ENCODE measurements around the gene KDSR.
"Not testable (repeated sequence)": the region's sequence is repeated elsewhere in the genome, so short reads cannot be mapped to it uniquely, and the experiment has no call there.

Gene KDSR

DNA sequence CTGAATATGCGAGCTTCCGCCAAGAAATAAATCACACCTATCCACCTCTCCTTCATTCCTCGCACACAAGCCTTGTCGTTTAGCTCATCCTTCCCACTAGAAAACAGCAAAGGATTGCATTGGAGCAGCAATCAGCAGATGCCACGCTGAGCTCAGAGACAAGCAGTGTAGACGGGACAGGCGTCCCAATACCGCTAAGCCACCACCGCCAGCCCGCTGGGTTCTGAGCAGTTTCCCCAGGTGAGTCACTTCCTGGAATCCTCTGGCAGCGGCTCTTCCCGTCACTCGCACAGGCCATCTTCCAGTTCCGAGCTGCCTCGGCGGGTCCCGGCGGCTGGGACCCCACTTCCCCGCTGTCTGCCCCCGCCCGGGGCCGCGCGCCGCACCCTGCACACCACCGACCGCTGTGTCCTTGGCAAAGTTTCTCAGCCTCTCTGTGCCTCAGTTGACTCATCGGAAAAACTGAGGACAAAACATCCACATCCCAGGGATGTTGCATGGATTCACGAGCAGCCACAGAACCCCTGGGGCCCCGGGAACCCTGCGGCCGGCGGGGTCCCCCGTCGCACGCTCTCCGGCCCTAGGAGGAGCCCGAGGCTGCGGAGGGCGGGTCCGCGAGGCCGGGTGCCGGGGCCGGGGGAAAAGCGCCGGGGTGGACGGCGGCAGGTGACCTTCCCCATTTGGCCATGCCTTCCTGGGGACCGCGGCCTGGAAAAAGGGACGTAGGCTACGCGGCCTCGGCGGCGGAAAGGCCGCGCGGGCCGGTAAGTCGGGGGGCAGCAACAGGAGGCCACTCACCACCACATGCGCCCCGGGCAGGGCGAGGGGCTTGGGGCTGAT, 573 bp downstream of the KDSR start:
- no peak for FAIRE-seq
- peak; percentile 69 for DNase-seq (ENCODE audit: low spot score)

DNA sequence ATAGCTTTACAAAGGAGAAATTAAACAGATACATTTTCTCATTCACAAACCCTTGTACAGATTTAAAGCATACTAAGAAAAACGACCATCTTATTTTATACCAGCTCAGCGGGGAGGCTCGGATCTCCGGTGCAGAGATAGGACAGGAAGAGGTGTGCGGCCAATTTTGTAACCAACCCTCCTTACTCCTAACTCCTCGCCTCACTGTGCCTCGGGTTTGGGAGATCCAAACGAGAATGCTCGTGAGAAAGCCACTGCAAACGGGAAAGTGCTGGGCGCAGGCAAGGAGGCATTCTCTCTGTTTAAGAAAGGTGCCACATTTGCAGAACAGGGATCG, 1.2 kb downstream of the KDSR start:
- FAIRE-seq, result no peak
- DNase-seq (ENCODE audit: low spot score), result no peak

DNA sequence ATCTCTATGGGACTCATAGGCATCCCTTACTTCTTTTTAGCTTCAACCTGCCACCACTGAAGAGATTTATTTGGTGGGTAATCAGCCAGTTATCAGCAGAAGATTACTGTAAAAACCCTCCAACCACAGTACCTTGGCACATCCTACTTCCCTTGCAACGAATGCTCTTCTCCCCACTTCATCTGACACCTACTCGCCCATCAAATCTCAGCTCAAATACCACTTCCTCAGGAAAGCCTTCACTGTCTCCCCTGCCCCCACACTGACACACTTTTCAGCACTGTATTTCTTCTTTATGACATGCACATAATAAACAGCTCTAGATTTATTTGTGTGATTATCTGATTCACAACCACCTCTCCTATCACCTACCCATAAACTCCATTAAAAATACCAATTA, 3.1 kb downstream of the KDSR start:
- FAIRE-seq (no peak), DNase-seq (ENCODE audit: low spot score) (no peak)

DNA sequence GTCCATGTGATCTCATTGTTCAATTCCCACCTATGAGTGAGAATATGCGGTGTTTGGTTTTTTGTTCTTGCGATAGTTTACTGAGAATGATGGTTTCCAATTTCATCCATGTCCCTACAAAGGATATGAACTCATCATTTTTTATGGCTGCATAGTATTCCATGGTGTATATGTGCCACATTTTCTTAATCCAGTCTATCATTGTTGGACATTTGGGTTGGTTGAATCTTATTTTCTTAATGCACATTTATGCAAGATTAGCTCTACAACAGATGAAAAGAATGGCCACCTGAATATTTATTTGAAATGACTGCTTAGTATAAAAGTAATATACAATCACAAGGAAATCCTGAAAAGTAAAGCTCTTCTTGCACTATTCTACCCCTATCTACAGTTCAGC, 3.6 kb downstream of the KDSR start:
- DNase-seq (ENCODE audit: low spot score); FAIRE-seq: not testable (repeated sequence)

DNA sequence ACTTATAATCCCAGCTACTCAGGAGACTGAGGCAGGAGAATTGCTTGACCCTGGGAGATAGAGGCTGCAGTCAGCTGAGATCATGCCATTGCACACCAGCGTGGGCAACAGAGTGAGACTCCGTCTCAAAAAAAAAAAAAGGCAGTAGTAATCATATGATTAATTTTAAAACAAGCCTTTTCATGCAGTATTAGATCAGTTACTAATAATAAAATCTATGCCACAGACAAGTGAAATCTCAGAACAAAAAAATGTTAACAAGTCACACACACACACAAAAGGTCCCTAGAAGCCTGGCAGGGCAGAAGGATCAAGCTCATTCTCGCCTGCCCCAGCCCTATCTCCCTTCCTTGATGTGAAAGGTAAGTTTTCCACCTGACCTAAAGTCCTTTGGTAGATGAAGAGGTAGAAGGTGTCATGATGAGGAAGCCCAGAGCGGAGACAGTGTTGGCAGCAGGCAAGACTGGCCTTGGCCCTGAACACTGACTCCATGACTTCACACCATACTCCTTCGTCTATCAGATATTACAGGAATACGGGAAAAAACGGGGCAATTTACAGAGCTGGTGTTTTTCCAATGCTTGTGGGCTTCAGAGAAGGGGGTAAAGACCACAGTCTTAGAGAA, 10.6 kb downstream of the KDSR start:
- DNase-seq (ENCODE audit: low spot score) (no peak), FAIRE-seq (no peak)

DNA sequence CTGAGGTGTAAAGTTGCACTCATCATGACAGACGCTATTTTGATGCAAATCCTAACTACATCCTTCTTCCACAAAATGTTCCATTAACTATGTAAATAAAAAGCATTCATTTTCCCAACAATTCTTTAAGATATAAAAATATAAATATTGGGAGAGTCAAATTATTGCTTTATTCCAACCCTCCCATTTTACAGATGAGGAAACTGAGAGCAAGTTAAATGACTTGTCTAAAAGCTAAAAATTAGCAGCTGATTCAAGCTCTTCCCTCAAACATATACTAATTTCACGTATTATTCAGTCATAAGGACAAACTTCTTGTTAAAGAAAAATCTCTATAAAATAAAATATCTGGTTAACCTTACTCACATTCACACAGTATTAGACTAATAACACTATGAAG, 16.8 kb downstream of the KDSR start:
- DNase-seq (ENCODE audit: low spot score) (no peak), FAIRE-seq (no peak)

DNA sequence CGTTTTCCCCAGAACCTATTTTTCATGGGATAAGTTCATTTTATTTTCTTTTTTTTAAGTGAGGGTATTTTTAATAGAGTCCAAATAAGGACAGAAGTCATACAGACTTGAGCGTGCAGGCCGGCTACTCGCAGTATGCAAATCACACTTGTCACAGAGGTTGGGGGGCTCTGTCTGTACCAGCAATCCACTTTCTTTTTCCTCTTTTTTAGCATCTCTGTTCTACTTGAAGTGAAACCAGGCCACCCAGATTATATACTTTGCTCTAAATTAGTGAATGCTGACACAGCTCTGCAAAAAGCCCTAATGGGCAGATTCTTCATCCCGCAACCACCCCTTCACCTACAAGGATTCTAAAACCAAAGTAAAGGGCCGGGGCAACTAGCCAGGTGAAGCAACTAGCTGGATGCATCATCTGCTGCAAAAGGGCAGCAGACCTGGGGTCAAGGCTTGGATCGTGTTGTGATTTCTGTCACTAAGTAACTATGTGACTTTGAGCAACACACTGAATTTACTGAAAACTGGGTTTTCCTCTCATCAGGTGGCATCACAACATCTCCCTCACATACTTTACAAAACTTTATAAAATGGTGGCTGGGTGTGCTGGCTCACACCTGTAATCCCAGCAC, 18.4 kb downstream of the KDSR start:
- DNase-seq (ENCODE audit: low spot score), result no peak
- no peak for FAIRE-seq

DNA sequence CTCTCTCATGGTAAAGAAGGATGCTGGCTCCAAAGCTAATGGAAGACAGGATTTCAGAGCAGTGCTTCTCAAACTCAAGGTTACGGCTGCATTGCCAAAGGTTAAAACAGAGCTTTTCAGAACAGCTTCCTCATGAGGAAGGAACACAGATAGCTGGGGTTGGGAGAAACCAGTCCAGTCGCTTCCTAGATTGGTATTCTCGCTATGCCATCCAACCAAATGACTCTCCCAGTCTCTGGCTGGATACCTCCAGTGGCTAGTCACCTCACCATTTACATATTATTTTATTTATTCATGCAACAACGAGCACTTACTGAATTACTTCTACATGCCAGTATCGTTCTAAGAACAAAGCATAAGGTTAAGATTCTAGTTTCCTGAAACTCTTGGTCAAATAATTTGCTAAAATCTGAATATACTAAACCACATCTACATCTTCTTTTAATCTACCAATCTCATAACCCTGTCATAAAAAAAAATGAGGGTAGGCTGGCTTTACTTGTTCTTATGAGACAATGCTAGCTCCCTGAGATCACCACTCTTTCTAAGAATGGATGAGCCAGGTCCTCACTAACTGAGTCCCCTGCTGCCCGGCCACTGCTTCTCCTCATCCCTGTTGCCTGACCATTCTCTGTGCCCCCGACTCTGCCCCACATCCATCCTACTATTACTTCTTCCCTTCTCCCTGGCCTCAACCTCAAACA, 20.4 kb downstream of the KDSR start:
- no peak for DNase-seq (ENCODE audit: low spot score)
- no peak for FAIRE-seq

DNA sequence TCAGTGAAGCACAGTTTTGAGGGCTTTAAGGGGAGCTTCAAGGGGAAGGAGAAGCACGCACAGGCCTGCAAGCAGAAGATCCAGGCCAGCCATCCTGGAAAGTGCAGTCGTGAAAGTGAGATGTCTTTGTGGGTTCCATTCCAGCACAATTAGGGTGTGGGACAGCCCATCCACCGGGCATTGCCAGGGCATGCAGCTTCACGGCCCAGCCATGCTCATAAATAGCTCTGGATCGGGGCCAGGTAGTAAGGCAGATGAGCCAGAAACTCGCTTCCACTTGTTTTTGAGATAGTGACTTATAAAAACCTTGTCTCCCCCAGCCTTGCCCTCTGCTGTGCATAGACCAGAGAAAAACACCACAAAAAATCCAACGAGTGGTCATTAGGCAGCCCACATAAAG, 21.0 kb downstream of the KDSR start:
- no peak for DNase-seq (ENCODE audit: low spot score)
- FAIRE-seq, result no peak

DNA sequence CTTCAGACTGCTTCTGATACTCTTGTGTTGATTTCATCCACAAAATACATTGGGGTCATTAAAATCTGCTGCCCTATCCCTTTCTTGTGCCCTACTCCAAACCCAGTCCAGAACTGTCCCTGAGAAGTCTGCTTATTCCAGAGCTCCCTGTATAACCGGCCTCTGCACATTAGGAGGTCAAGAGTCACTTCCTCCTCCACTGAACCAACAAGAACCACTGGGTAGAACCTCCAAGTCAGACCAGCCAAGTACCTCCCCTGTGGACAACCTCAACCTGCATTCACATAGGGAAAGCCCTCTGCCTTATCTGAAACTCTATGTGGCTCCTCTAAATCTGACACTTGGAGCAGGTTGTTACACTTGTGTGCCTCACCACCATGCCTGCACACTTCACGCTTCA, 22.1 kb downstream of the KDSR start:
- FAIRE-seq, result no peak

DNA sequence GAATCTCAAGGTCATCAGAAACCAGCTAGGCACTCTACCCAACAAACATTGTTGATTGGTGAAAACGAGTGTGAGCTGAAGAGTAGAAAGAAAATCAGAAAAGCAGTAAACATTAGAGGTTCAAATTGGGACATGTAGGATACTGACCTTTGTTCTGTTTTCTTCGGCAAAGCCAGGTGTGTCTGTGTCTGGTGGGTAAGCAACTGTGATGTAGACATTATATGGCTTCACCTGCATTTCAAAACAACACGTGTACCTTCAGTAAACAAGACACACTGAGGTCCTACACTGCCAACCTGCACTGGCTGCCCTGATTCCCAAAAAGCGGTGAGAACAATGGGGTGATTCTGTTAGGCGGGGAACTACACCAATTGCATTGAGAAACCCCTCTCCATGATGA, 22.7 kb downstream of the KDSR start:
- no peak for FAIRE-seq
- no peak for DNase-seq (ENCODE audit: low spot score)

More for the DNA sequence above, 22.1 kb downstream of the KDSR start:
- no peak for DNase-seq (ENCODE audit: low spot score)

DNA sequence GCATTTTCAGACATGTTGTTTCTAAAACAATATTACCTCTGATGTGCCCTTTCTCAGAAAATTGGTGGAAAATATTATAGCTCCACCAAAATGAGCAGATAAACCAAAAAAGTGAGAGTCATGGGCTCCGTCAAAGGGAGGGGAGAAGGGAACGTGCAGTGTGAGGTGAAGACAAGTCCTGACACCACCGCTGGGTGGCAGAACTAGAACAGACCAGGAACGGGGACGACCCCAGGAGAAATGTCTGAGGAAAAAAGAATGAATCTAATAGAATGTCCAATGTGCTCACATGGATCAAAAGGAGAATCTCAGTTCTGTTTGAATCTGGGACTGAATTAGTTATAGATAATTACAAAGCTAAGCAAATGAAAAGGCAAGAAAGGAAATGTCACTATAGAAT, 24.8 kb downstream of the KDSR start:
- DNase-seq (ENCODE audit: low spot score) (no peak), FAIRE-seq (no peak)

DNA sequence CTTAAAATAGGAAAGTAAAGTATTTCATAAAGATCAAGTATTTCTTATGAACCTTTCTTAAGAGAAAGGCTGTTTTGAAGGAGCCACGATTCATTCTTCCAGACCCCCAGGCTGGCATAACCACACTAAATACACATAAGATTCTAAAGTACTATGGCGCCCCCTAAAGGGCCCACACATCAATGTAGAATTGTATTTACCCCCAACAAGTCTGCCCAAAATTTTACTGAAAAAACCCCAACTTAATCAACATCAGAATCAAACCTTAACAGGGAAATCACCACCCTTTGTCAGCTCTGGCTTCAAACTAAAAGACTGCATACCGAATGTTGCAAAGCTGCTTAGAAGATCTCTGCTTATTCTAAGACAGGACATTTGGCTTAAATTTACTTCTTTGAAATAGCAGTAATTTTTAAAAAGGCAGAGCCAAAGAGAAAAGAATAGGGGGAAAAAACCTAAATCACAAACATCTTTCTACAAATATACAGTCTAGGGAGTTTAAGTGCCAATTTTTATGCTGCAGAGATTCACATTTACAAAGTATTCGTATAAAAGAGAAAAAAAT, 27.0 kb downstream of the KDSR start:
- DNase-seq (ENCODE audit: low spot score), result no peak
- no peak for FAIRE-seq

DNA sequence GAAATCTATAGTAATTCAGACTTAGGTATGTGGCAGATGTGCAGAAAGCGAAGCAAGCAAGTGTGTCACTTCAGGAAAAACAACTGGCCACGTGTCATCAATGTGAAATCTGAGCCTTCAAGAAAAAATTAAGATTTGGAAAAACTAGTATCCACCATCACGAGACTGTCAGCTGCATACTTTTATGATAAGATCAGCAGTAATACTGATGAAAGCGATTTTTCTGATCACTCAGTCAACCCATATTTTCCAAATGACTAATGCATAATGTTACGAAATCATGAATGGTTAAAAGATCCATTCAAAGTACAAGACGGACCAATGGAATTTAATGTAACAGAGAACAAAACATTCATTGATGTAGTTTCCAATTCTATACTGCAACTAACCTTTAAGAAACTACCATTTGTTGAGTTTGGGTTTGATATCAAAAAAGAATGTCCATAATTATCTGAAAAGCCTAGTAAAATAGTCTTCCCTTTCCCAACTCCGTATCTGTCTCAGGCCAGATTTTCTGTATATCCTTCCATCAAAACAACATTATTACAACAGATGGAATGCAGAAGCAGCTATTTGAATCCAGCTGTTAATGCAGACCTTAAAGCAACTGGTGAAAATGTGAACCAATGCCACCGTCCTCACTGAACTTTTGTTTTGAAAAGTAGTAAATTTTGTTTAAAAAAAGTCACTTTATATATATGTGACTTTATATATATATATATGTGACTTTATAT, 30.5 kb downstream of the KDSR start:
- DNase-seq (ENCODE audit: low spot score) (peak; percentile 56), FAIRE-seq (no peak)

DNA sequence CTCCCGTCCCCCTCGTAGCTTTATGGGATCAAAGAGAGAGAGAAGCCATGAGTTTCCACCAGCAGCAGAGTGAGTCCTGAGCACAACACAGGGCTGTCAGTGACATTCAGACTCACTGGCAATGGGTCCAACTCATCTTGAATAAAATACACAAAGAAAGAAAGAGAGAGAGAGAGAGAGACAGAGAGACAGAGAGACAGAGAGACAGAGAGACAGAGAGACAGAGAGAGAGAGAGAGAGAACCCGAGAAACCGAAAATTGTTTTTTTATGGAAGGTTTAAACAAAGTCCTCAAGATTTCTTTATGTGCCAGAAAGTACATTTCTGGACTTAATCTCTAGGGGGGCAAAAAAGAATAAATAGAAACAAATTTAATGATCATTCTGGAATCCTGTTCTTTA, 35.9 kb downstream of the KDSR start:
- DNase-seq (ENCODE audit: low spot score), result no peak
- no peak for FAIRE-seq

DNA sequence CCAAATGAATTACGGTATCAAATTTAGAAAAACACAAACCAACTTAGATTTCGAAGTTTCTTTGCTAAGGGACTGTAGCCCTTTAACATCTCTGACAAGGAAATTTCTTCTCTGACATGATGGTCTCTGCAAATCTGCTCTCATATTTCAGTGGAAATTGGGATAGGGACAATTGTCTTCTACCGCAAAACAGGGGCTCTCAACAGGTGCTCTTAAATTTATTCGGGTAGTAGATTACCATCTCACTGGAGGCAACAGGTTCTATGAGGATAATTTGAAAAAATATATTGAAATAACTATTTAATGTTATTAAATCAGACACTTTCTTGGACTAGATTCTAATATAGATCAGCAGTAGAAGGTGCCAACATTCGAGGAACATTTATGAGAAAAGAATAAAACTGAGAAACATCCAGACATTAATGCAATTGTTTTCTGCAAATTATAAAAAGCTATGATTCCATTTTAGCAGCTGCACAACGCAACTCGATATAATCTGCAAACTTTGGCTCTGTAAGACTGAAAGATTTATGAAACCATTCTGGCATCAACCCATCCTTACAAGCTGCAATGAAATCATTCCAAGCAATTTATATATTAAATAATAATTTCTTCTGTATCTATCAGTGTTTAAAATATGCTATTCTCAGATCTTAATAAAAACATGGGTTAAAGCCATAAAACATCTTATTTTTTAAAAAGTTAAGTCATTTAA, 37.4 kb downstream of the KDSR start:
- FAIRE-seq (no peak), DNase-seq (ENCODE audit: low spot score) (no peak)

DNA sequence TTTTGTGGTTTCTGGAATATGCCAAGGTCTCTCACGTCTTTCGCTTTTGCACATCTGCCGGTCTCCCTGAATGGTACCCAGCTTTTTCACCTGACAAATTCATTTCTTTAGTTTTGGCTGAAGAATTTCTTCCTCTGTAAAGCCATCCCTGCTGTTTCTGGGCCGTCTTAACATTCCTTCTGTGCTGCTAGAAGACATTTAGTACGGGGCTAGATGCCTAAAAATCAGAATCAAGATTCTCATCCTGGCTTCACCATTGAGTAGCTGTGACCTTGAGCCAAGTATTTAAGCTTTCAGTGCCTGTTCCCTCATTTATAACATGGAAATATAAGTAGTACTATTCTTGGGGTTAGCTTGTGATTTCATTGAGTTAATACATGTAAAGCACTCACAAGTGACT, 41.0 kb downstream of the KDSR start:
- no peak for DNase-seq (ENCODE audit: low spot score)
- no peak for FAIRE-seq

DNA sequence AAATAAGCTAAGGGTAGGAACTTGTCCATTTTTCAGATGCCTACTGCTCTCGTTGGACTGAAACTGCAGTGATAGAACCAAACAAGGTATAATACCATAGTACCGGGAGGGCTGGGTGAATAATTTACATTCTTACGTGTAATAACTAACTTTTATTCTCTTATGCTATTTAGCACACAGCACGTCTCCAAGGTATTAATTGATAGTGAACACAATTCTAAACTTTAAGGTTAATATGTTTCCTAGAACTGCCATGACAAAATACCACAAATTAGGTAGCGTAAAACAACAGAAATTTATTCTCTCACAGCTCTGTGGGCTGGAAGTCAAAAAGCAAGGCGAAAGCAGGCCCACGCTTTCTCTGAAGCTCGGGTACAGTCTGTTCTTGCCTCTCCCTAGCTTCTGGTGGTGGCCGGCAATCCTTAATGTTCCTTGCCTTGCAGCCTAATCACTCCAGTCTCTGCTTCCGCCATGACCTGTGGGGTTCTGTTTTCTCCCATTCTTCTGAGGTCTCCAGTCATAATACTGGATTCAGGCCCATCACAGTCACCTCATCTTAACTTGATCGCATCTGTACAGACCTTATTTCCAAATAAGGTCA, 41.8 kb downstream of the KDSR start:
- no peak for FAIRE-seq
- DNase-seq (ENCODE audit: low spot score), result no peak

DNA sequence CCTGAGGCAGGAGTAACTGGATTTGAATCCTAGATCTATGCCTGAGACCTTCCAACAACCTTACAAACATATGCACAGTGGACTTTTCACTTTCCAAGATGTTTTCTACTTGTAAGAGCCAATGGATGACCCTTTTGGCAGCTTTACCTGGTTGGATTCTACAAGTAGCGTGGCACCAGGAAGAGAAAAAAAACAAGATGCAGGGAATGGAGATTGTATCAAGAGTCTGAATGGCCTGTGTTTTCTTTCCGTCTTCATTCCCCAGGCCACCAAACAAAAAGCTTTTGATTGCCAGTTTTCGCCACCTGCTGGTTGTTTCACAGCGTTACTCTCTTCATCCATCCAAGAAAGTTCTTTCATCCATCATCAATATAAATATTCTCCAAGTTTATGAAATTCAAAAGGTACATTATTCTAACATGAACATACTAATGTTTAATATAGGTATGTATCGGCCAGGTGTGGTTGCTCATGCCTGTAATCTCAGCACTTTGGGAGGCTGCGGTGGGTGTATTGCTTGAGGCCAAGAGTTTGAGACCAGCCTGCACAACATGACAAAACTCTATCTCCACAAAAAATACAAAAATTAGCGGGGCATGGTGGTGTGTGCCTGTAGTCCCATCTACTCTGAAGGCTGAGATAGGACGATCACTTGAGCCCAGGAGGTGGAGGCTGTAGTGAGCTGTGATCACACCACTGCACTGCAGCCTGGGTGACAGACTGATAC, 43.9 kb downstream of the KDSR start:
- DNase-seq (ENCODE audit: low spot score), result peak; percentile 44
- peak; percentile 70 for FAIRE-seq

Measured in RCC 7860 (cell line).